ENCODE data around the gene DDX24. TPM values are rescaled to one million over a fixed set of nuclear protein-coding genes. Genes with fewer than 3 reads are reported as not detected.

The DDX24 gene
- total RNA-seq, 1 donor from 2014 or later = 163 TPM

GRCh38 chr14:94011795-94012194 is 69.2 kb downstream of the DDX24 start:
- Histone ChIP-seq H3K4me1 (no peaks in the 10 kb centered on the region), H3K27ac (no peak overlapping the region), H3K9me3 (no peaks in the 10 kb centered on the region), H3K27me3 (ENCODE audit: low read depth) (peaks cover 8% of the 10 kb centered on the region), H3K36me3 (no peaks in the 10 kb centered on the region), H3K4me3 (no peak overlapping the region)
- ATAC-seq = no peak
- DNase-seq = no peak
- no peak for TF ChIP-seq CTCF (IDR thresholded peaks at IDR 0.05)
- intact Hi-C loops (cut with DNase I) = no loop called here

GRCh38 chr14:94010625-94011024 is 70.4 kb downstream of the DDX24 start:
- Histone ChIP-seq H3K27ac (no peak overlapping the region), H3K4me3 (no peak overlapping the region), H3K36me3 (no peaks in the 10 kb centered on the region), H3K27me3 (ENCODE audit: low read depth) (peaks cover 8% of the 10 kb centered on the region), H3K4me1 (no peaks in the 10 kb centered on the region), H3K9me3 (no peaks in the 10 kb centered on the region)
- ATAC-seq (no peak), DNase-seq (no peak)
- intact Hi-C loops (cut with DNase I) = no loop called here
- no peak for TF ChIP-seq CTCF (IDR thresholded peaks at IDR 0.05)

GRCh38 chr14:94009767-94010166 is 71.2 kb downstream of the DDX24 start:
- no peak overlapping the region for H3K4me3 ChIP-seq
- intact Hi-C loops (cut with DNase I) = no loop called here
- no peak for DNase-seq
- ATAC-seq = no peak
- H3K4me1 ChIP-seq = no peaks in the 10 kb centered on the region
- H3K9me3 ChIP-seq = no peaks in the 10 kb centered on the region
- TF ChIP-seq CTCF (IDR thresholded peaks at IDR 0.05) = no peak
- H3K27me3 ChIP-seq (ENCODE audit: low read depth) = peaks cover 8% of the 10 kb centered on the region
- H3K27ac ChIP-seq = no peak overlapping the region
- H3K36me3 ChIP-seq = no peaks in the 10 kb centered on the region

- Histone ChIP-seq H3K4me1 (no peaks in the 10 kb centered on the region), H3K9me3 (no peaks in the 10 kb centered on the region), H3K4me3 (no peak overlapping the region), H3K27ac (no peak overlapping the region), H3K36me3 (no peaks in the 10 kb centered on the region), H3K27me3 (ENCODE audit: low read depth) (peaks cover 12% of the 10 kb centered on the region)
- no peak for TF ChIP-seq CTCF (IDR thresholded peaks at IDR 0.05)
- intact Hi-C loops (cut with DNase I) = no loop called here
- DNase-seq (no peak), ATAC-seq (no peak)
Measured at GRCh38 chr14:94008234-94008633, 72.8 kb downstream of the DDX24 start.

GRCh38 chr14:94005324-94006073 is 75.5 kb downstream of the DDX24 start:
- Histone ChIP-seq H3K27ac (no peak overlapping the region), H3K9me3 (no peaks in the 10 kb centered on the region), H3K4me3 (no peak overlapping the region), H3K27me3 (ENCODE audit: low read depth) (peaks cover 12% of the 10 kb centered on the region), H3K4me1 (no peaks in the 10 kb centered on the region), H3K36me3 (no peaks in the 10 kb centered on the region)
- TF ChIP-seq CTCF (IDR thresholded peaks at IDR 0.05) = peak; percentile 20
- ATAC-seq (no peak), DNase-seq (no peak)
- intact Hi-C loops (cut with DNase I) = no loop called here
